Measurements from ENCODE around the gene CKLF. TPM values are rescaled to one million over a fixed set of nuclear protein-coding genes. Genes with fewer than 3 reads are reported as not detected.

CKLF gene
- total RNA-seq, 4 donors from 2014 or later = 30.5 to 94.3 (median 42.2) TPM

DNA sequence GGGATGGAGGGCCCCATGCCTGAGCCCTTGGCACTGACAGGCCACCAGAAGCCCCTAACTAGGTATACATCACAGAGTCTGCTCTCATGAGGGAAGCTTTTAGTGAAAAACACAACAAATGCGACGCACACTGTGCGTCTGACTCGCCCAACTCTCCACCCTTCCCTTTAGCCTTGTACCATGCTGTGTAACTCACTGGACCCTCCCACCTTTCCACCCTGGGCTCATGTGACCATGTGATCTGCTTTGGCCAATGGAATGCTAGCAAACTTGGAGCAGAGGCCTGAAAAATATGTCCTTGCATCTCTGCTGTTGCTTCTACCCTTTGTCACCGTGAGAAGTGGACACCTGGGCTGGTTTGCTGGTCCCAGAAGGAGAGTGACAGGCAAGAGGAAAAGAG, 24.1 kb upstream of the CKLF start:
- TF ChIP-seq, protein P1, sequence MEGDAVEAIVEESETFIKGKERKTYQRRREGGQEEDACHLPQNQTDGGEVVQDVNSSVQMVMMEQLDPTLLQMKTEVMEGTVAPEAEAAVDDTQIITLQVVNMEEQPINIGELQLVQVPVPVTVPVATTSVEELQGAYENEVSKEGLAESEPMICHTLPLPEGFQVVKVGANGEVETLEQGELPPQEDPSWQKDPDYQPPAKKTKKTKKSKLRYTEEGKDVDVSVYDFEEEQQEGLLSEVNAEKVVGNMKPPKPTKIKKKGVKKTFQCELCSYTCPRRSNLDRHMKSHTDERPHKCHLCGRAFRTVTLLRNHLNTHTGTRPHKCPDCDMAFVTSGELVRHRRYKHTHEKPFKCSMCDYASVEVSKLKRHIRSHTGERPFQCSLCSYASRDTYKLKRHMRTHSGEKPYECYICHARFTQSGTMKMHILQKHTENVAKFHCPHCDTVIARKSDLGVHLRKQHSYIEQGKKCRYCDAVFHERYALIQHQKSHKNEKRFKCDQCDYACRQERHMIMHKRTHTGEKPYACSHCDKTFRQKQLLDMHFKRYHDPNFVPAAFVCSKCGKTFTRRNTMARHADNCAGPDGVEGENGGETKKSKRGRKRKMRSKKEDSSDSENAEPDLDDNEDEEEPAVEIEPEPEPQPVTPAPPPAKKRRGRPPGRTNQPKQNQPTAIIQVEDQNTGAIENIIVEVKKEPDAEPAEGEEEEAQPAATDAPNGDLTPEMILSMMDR (IDR thresholded peaks at IDR 0.05; ENCODE audit: low read depth) = no peak

- TF ChIP-seq, protein P1 (IDR thresholded peaks at IDR 0.05; ENCODE audit: low read depth) = no peak
Measured at GRCh38 chr16:66529475-66529874, 22.9 kb upstream of the CKLF start.

- TF ChIP-seq, protein P1 (IDR thresholded peaks at IDR 0.05; ENCODE audit: low read depth) = no peak
Measured at GRCh38 chr16:66534376-66534799, 18.0 kb upstream of the CKLF start.

GRCh38 chr16:66536525-66536924, 15.9 kb upstream of the CKLF start:
- TF ChIP-seq, protein P1 (IDR thresholded peaks at IDR 0.05; ENCODE audit: low read depth) = no peak

GRCh38 chr16:66537236-66537635, 15.1 kb upstream of the CKLF start:
- TF ChIP-seq, protein P1 (IDR thresholded peaks at IDR 0.05; ENCODE audit: low read depth) = no peak

DNA sequence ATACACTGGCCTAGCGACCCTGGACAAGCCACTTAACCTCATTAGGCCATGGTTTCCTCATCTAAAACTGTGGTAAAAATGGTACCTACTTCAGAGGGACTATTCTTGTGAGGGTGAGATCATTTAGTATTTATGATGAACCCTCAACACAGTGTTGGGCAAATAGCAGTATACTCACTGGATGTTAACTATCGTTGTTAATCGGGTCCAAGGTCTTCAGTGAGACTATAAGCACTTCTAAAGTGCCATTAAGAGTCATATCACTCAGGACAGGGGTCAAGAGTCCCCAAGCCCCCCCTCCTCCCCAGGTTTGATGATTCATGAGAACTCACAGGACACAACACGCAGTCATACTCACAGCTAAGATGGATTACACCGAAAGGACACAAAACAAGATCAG, 13.5 kb upstream of the CKLF start:
- TF ChIP-seq, protein P1 (IDR thresholded peaks at IDR 0.05; ENCODE audit: low read depth) = no peak

DNA sequence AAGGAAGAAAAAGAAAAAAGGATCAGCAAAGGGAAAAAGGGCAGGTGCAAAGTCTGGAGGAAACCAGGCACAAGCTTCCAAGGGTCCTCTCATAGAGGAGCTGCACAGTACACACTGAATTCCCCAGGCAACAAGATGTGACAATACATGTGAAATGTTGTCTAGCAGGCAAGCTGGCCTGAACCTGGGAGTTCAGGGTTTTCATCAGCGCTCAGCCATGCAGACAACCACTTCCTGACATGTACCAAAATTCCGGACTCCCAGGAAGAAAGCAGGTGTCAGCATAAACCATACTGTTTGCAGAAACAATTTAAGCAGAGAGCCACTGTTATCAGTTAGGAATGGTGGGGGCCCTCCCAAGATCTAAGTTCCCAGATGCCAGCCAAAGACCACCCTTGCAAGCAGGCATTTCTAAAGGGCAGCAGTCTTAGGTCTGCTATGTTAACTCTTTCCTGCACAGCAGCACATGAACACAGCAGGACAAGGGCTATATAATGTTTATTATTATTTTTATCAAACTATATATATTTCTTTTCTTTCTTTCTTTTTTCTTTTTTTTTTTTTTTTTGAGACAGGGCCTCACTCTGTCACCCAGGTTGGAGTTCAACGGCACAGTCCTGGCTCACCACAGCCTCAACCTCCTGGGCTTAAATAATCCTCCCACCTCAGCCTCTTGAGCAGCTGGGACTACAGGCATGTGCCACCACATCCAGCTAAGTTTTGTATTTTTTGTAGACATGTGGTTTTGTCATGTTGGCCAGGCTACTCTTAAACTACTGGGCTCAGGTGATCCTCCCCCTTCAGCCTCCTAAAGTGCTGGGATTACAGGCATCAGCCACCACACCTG, 12.5 kb upstream of the CKLF start:
- TF ChIP-seq, protein P1 (IDR thresholded peaks at IDR 0.05; ENCODE audit: low read depth) = no peak

Data from subcutaneous adipose tissue (tissue), 4 donors.